Measurements from ENCODE around the gene RELCH. TPM values are rescaled to one million over a fixed set of nuclear protein-coding genes. Genes with fewer than 3 reads are reported as not detected.

RELCH gene
- total and polyA plus RNA-seq, 7 donors = 3.5 to 13.4 (median 9.8) TPM

DNA sequence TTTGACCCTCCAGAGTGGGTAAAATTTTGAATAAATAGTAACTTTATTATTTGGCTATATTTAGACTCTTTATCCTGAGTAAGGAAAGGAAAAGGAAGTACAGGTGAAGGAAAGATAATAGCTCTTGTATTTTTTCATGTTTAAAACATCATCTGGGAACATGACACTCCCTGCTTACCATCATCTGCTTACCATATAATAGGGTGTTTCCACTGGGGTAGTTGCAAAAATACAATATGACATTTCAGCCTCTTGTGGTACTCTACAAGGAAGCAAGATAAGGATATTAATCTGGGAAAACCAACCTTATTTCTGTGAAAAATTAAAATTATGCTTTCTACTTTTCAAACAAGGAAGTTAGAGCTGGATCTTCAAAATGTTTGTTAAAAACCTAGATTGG, 9.9 kb downstream of the RELCH start:
- no peak for ATAC-seq
- H3K27me3 ChIP-seq (ENCODE audit: insufficient read depth in 3 of 3, low read length in 2 of 3) = no peaks in the 10 kb centered on the region
- no peak for DNase-seq
- intact Hi-C loops (cut with DNase I) = no loop called here
- H3K4me1 ChIP-seq = peaks cover 4% of the 10 kb centered on the region
- H3K9me3 ChIP-seq = no peaks in the 10 kb centered on the region
- no peaks in the 10 kb centered on the region for H3K36me3 ChIP-seq (ENCODE audit: insufficient read depth in 1 of 2, low read depth in 1 of 2)
- TF ChIP-seq, protein P1, sequence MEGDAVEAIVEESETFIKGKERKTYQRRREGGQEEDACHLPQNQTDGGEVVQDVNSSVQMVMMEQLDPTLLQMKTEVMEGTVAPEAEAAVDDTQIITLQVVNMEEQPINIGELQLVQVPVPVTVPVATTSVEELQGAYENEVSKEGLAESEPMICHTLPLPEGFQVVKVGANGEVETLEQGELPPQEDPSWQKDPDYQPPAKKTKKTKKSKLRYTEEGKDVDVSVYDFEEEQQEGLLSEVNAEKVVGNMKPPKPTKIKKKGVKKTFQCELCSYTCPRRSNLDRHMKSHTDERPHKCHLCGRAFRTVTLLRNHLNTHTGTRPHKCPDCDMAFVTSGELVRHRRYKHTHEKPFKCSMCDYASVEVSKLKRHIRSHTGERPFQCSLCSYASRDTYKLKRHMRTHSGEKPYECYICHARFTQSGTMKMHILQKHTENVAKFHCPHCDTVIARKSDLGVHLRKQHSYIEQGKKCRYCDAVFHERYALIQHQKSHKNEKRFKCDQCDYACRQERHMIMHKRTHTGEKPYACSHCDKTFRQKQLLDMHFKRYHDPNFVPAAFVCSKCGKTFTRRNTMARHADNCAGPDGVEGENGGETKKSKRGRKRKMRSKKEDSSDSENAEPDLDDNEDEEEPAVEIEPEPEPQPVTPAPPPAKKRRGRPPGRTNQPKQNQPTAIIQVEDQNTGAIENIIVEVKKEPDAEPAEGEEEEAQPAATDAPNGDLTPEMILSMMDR (IDR thresholded peaks at IDR 0.05) = no peak
- H3K27ac ChIP-seq = no peak overlapping the region
- H3K4me3 ChIP-seq = no peak overlapping the region

DNA sequence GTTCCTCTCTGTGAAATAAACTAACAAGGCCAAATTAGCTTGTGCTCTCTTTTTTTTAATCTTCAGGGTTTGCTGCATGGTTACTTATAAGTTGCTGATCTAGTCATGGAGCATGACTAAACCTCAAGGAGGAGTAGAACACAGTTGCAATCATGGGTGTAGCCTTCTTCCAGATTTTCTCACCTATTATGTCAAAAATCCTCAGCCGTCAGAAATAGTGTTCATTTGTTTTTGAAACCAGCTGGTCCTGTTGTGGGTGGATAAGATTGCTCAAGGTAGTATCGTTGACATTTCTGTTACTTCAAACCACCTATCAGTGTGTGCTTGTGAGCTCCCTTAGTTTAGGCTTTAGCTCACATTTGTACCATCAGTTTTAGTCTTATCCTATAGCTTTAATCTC, 11.2 kb downstream of the RELCH start:
- ATAC-seq = no peak
- intact Hi-C loops (cut with DNase I) = no loop called here
- 71 to 89% (median 73%) methylated on average over 2 of the region's 2 CpGs for WGBS, 3 donors

DNA sequence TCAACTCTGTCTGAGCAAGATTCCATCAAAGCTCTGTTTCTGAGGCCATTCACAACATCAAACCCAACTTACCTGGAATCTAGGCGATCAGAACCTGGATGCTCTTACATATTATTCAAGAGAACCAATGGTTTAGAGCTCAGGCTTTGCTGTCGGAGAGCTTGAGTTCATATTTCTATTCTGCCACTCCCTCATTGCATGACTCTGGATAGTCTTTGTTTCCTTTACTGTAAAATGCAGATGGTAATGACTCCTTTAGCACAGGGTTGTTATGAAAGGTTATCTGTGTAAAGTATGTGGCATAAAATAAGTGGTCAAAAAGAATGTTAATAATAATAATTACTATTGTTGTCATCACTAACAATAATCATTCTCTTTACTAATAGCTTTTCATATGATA, 12.6 kb downstream of the RELCH start:
- intact Hi-C loops (cut with DNase I) = no loop called here
- Histone ChIP-seq H3K9me3 (no peaks in the 10 kb centered on the region), H3K27me3 (ENCODE audit: insufficient read depth in 3 of 3, low read length in 2 of 3) (no peaks in the 10 kb centered on the region), H3K4me3 (no peak overlapping the region), H3K36me3 (ENCODE audit: insufficient read depth in 1 of 2, low read depth in 1 of 2) (no peaks in the 10 kb centered on the region), H3K4me1 (peaks cover 4% of the 10 kb centered on the region), H3K27ac (no peak overlapping the region)
- WGBS, 3 donors = 69 to 95% (median 94%) methylated on average over 2 of the region's 2 CpGs
- TF ChIP-seq, protein P1 (IDR thresholded peaks at IDR 0.05) = no peak
- no peak for DNase-seq
- ATAC-seq = no peak

More for the DNA sequence above, 11.2 kb downstream of the RELCH start:
- no peaks in the 10 kb centered on the region for H3K9me3 ChIP-seq
- H3K4me1 ChIP-seq = peaks cover 4% of the 10 kb centered on the region
- no peak overlapping the region for H3K4me3 ChIP-seq
- H3K36me3 ChIP-seq (ENCODE audit: insufficient read depth in 1 of 2, low read depth in 1 of 2) = no peaks in the 10 kb centered on the region
- H3K27me3 ChIP-seq (ENCODE audit: insufficient read depth in 3 of 3, low read length in 2 of 3) = no peaks in the 10 kb centered on the region
- TF ChIP-seq, protein P1 (IDR thresholded peaks at IDR 0.05) = no peak
- no peak overlapping the region for H3K27ac ChIP-seq
- no peak for DNase-seq

DNA sequence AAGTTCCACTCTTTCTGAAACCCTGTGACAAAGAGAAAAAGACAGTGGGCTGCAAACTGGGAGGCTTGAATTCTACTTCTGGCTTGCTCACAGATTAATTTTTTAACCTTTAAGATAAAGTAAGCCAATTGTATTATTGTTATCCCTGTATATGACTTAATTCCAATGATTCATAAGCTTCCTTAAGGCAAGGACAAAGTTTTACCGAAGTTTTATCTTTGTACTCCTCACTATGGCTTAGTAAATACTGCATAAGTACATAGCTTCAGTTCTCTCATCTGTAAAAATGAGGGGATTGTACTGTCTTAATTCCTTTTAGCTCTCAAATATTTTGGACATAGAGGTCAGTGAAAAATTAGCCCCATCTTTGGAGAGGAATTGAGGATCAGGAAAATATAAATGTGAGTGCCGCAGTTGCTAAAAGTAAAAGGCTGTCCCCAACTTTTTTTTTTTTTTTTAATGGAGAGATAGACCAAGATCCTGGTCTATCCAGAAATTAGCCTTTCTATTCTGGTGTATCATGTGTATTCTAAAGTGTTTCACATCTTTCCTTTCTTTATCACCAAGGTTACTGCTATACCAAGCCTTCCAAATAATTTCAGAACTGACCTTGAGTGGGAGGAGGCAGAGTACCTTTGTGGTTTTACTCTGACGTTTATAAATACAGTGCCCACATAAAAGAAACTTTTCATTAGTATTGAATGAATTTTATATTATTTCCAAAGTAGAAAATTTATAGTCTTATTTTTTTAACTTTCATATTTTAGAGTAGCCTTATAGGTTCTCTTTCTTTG, 13.3 kb downstream of the RELCH start:
- DNase-seq = no peak
- H3K27ac ChIP-seq = no peak overlapping the region
- H3K9me3 ChIP-seq = no peaks in the 10 kb centered on the region
- no peaks in the 10 kb centered on the region for H3K27me3 ChIP-seq (ENCODE audit: insufficient read depth in 3 of 3, low read length in 2 of 3)
- WGBS, 3 donors = 71 to 82% (median 72%) methylated on average over 3 of the region's 3 CpGs
- peaks cover 4% of the 10 kb centered on the region for H3K4me1 ChIP-seq
- TF ChIP-seq, protein P1 (IDR thresholded peaks at IDR 0.05) = no peak
- no peak for ATAC-seq
- intact Hi-C loops (cut with DNase I) = no loop called here
- H3K36me3 ChIP-seq (ENCODE audit: insufficient read depth in 1 of 2, low read depth in 1 of 2) = no peaks in the 10 kb centered on the region
- no peak overlapping the region for H3K4me3 ChIP-seq

DNA sequence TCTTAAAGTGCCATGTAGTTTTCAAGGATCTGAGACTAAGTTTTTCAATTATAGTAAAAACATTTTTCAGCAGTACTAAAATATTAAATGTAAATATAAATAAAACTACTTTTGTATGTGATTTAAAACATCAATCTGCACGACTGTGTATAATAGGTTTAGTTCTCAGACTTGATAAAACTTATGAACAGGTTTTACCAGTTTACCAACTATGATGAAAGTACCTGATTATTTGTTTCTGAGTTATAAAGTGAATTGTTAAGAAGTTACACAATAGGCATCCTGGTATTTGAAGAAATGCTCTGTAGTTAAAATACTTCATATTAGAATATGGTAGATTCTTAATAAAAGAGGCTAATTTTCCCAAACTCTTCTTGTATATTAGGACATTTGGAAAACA, 14.8 kb downstream of the RELCH start:
- Histone ChIP-seq H3K27me3 (ENCODE audit: insufficient read depth in 3 of 3, low read length in 2 of 3) (no peaks in the 10 kb centered on the region), H3K36me3 (ENCODE audit: insufficient read depth in 1 of 2, low read depth in 1 of 2) (no peaks in the 10 kb centered on the region), H3K27ac (no peak overlapping the region), H3K9me3 (no peaks in the 10 kb centered on the region), H3K4me3 (no peak overlapping the region), H3K4me1 (peaks cover 4% of the 10 kb centered on the region)
- WGBS, 3 donors = 0 to 97% (median 54%) methylated on average over 1 of the region's 1 CpG
- TF ChIP-seq, protein P1 (IDR thresholded peaks at IDR 0.05) = no peak
- intact Hi-C loops (cut with DNase I) = no loop called here
- ATAC-seq = no peak
- DNase-seq = no peak

Data from psoas muscle (tissue), 8 donors.